ENCODE data around the gene OPRD1.
"Not testable (repeated sequence)": the region's sequence is repeated elsewhere in the genome, so short reads cannot be mapped to it uniquely, and the experiment has no call there.

The OPRD1 gene

GRCh38 chr1:28845786-28846543 is 34.0 kb downstream of the OPRD1 start:
- peak; percentile 26 for DNase-seq (ENCODE audit: low spot score)

GRCh38 chr1:28847207-28847606 is 35.2 kb downstream of the OPRD1 start:
- not testable (repeated sequence) for DNase-seq (ENCODE audit: low spot score)

GRCh38 chr1:28848416-28848815 is 36.4 kb downstream of the OPRD1 start:
- no peak for DNase-seq (ENCODE audit: low spot score)

- no peak for DNase-seq (ENCODE audit: low spot score)
These were observed 41.2 kb downstream of the OPRD1 start for GRCh38 chr1:28853093-28853742.

GRCh38 chr1:28854406-28854805 is 42.4 kb downstream of the OPRD1 start:
- not testable (repeated sequence) for DNase-seq (ENCODE audit: low spot score)

GRCh38 chr1:28855046-28855445 is 43.1 kb downstream of the OPRD1 start:
- DNase-seq (ENCODE audit: low spot score) = no peak

- no peak for DNase-seq (ENCODE audit: low spot score)
These were observed 43.5 kb downstream of the OPRD1 start for GRCh38 chr1:28855469-28855951.

GRCh38 chr1:28855969-28856368 is 44.0 kb downstream of the OPRD1 start:
- no peak for DNase-seq (ENCODE audit: low spot score)

GRCh38 chr1:28860332-28861073 is 48.5 kb downstream of the OPRD1 start:
- DNase-seq (ENCODE audit: low spot score) = peak; percentile 80

- no peak for DNase-seq (ENCODE audit: low spot score)
These were observed 50.8 kb downstream of the OPRD1 start for GRCh38 chr1:28862571-28863403.

GRCh38 chr1:28864695-28865094 is 52.7 kb downstream of the OPRD1 start:
- DNase-seq (ENCODE audit: low spot score) = no peak

GRCh38 chr1:28865997-28866650 is 54.2 kb downstream of the OPRD1 start:
- DNase-seq (ENCODE audit: low spot score) = no peak

- DNase-seq (ENCODE audit: low spot score) = no peak
These were observed 55.9 kb downstream of the OPRD1 start for GRCh38 chr1:28867850-28868249.

GRCh38 chr1:28869952-28870351 is 58.0 kb downstream of the OPRD1 start:
- DNase-seq (ENCODE audit: low spot score) = no peak

- DNase-seq (ENCODE audit: low spot score) = no peak
These were observed 59.8 kb downstream of the OPRD1 start for GRCh38 chr1:28871631-28872401.

- DNase-seq (ENCODE audit: low spot score) = not testable (repeated sequence)
These were observed 63.2 kb downstream of the OPRD1 start for GRCh38 chr1:28875134-28875533.

GRCh38 chr1:28877132-28877781 is 65.3 kb downstream of the OPRD1 start:
- peak; percentile 82 for DNase-seq (ENCODE audit: low spot score)

GRCh38 chr1:28878796-28879195 is 66.8 kb downstream of the OPRD1 start:
- no peak for DNase-seq (ENCODE audit: low spot score)

GRCh38 chr1:28882009-28882628 is 70.1 kb downstream of the OPRD1 start:
- DNase-seq (ENCODE audit: low spot score) = peak; percentile 91

GRCh38 chr1:28883242-28883616 is 71.3 kb downstream of the OPRD1 start:
- no peak for DNase-seq (ENCODE audit: low spot score)

Measured in SW480 (cell line).